DND-41 (cell line): Measurements from ENCODE around the gene TTLL5.

Source experiments
- EZH2 ChIP-seq: IDR thresholded peaks from 3 replicates; pipeline ENCODE4 v1.6.1; 2012; ENCODE audit warnings: borderline replicate concordance, low read depth, mild to moderate bottlenecking, moderate library complexity, low read length, inconsistent platforms; ENCODE audit not compliant: severe bottlenecking
- TF ChIP-seq, protein P1 (sequence below): IDR thresholded peaks from 2 replicates; pipeline ENCODE4 v1.5.1; 2012; ENCODE audit warnings: borderline replicate concordance, low read length, moderate library complexity, mild to moderate bottlenecking; ENCODE audit not compliant: poor library complexity, severe bottlenecking; ENCODE audit errors: extremely low read depth

DNA sequence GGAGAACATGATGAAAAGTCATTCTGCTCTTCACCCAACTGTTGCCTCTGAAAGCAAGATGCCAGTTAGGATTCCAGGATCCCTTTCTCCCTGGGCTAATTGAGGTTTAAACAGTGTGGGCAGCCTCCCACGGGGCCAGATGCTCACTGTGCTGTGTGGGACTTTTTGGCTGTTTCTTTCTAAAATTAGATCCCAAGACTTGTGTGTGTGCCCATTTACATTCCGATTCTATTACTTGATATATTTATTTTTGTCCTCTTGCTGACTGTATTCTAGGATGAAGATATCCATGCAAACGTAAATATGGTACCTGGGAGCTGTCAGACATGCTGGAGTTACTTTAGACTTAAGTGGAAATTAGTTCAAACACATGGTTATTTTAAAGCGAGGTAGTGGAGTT is 330.7 kb downstream of the TTLL5 start:
- TF ChIP-seq, protein P1, sequence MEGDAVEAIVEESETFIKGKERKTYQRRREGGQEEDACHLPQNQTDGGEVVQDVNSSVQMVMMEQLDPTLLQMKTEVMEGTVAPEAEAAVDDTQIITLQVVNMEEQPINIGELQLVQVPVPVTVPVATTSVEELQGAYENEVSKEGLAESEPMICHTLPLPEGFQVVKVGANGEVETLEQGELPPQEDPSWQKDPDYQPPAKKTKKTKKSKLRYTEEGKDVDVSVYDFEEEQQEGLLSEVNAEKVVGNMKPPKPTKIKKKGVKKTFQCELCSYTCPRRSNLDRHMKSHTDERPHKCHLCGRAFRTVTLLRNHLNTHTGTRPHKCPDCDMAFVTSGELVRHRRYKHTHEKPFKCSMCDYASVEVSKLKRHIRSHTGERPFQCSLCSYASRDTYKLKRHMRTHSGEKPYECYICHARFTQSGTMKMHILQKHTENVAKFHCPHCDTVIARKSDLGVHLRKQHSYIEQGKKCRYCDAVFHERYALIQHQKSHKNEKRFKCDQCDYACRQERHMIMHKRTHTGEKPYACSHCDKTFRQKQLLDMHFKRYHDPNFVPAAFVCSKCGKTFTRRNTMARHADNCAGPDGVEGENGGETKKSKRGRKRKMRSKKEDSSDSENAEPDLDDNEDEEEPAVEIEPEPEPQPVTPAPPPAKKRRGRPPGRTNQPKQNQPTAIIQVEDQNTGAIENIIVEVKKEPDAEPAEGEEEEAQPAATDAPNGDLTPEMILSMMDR = no peak
- no peak for TF ChIP-seq EZH2
